Effector memory CD4-positive, alpha-beta T cell (primary cell): ENCODE data around the gene NAV2.

Experiments
- DNase-seq, 3 donors: peaks; one replicate each; pipeline ENCODE4 v3.0.0-alpha.2; 2020
- H3K27ac ChIP-seq: 2 replicates; pipeline ENCODE4 v1.7.0; 2013; ENCODE audit warnings: mild to moderate bottlenecking, low read length, moderate library complexity; ENCODE audit not compliant: insufficient read depth, poor library complexity, severe bottlenecking
- H3K27me3 ChIP-seq: replicated peaks from 2 replicates; pipeline ENCODE4 v1.7.0; 2013; ENCODE audit warnings: mild to moderate bottlenecking, low read length; ENCODE audit not compliant: insufficient read depth, control insufficient read depth, poor library complexity, severe bottlenecking
- H3K36me3 ChIP-seq: 2 replicates; pipeline ENCODE4 v1.7.0; 2013; ENCODE audit warnings: mild to moderate bottlenecking, low read length, moderate library complexity; ENCODE audit not compliant: control insufficient read depth, insufficient read depth
- H3K4me1 ChIP-seq: 2 replicates; pipeline ENCODE4 v1.7.0; 2013; ENCODE audit warnings: low read length, mild to moderate bottlenecking; ENCODE audit not compliant: control insufficient read depth, insufficient read depth, poor library complexity, severe bottlenecking
- H3K4me3 ChIP-seq: 2 replicates; pipeline ENCODE4 v1.7.0; 2013; ENCODE audit warnings: low read length, low read depth, mild to moderate bottlenecking; ENCODE audit not compliant: insufficient read depth, poor library complexity, severe bottlenecking
- H3K9me3 ChIP-seq: 2 replicates; pipeline ENCODE4 v1.7.0; 2013; ENCODE audit warnings: mild to moderate bottlenecking, low read length, moderate library complexity; ENCODE audit not compliant: control insufficient read depth

The NAV2 gene

DNA sequence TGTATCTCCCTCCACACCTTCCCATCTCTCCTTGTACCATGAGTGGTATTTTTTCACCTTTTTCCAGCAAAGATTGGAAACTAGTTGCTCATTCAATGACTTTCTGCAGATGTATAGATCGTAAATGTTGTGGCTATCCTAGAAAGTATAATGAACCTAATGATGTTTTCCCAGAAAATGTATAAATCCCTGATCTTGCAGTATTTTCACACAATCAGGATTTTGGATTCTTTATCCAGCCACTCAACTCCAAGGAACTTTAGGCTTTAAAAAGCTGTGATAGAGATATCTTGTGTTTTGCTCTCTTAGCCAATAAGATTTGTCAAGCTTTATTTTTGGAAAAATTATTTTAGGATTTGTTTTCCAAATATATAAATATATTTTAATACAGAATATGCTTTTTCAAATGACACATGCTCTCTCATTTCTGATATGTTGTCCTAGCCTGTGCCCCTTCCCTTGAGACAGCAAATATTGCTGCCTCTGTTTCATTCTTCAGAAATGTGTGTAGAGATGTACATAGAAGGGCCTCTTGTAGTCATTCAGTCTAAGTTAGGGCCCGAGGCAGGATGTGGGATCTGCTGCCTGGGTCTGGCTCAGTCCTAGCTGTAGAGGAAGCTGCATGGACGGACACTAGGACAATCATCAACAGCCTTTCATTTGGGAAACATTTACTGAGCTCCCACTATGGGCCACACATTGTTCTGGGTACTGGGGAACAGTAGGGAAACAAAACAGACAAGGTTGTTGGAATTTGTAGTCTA lies 62.4 kb downstream of the NAV2 start:
- peaks cover 5% of the 10 kb centered on the region for H3K27me3 ChIP-seq

DNA sequence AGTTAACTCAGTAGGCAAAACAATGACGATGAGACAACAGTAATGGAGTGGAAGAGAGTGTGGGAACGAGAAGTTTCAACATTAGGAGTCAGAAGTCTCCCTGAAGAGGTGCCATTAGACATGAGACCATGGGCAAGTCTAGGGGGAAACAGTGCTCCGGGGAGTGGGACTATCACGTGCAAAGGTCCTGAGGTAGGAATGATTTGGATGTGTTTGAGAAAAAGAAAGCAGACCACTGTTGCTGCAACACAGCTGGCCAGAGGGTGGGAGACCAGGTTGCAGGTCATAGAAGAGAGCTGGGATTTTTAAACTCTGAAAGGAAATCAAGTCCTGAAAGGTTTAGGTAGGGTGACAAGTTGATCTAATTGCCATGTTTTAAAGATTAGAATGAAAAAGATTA lies 63.0 kb downstream of the NAV2 start:
- Histone ChIP-seq H3K9me3 (no peaks in the 10 kb centered on the region), H3K27ac (no peak overlapping the region), H3K36me3 (no peaks in the 10 kb centered on the region), H3K4me3 (no peak overlapping the region), H3K4me1 (no peaks in the 10 kb centered on the region), H3K27me3 (peaks cover 5% of the 10 kb centered on the region)
- no peak for DNase-seq

More for the DNA sequence above, 62.4 kb downstream of the NAV2 start:
- H3K9me3 ChIP-seq, result no peaks in the 10 kb centered on the region
- H3K4me3 ChIP-seq, result no peak overlapping the region
- no peaks in the 10 kb centered on the region for H3K4me1 ChIP-seq
- H3K27ac ChIP-seq, result no peak overlapping the region
- no peaks in the 10 kb centered on the region for H3K36me3 ChIP-seq
- DNase-seq, result no peak

DNA sequence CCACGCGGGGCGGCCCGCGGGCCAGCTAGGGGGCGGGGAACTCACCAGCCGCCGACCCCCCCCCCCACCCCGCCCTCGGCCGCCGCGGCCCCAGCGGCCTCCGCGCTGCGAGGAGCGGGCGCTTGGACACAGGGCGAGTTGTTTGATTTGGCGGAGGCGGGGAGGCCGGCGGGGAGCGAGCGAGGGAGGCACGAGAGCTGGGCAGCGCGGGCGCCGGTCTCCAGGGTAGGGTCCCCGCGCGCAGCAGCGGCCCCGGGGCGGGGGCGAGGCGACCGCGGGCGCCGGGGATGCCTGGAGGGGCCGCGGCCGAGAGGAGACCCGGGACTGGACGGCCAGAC lies 64.4 kb downstream of the NAV2 start:
- H3K9me3 ChIP-seq, result no peaks in the 10 kb centered on the region
- DNase-seq, result no peak
- H3K27me3 ChIP-seq, result peaks cover 5% of the 10 kb centered on the region
- H3K4me3 ChIP-seq, result no peak overlapping the region
- no peaks in the 10 kb centered on the region for H3K4me1 ChIP-seq
- H3K36me3 ChIP-seq, result no peaks in the 10 kb centered on the region
- no peak overlapping the region for H3K27ac ChIP-seq

- H3K4me3 ChIP-seq, result no peak overlapping the region
- no peaks in the 10 kb centered on the region for H3K9me3 ChIP-seq
- no peaks in the 10 kb centered on the region for H3K36me3 ChIP-seq
- no peak overlapping the region for H3K27ac ChIP-seq
- H3K4me1 ChIP-seq, result no peaks in the 10 kb centered on the region
- DNase-seq, result no peak
- H3K27me3 ChIP-seq, result peaks cover 5% of the 10 kb centered on the region
Measured at GRCh38 chr11:19777377-19778102, 64.9 kb downstream of the NAV2 start.

DNA sequence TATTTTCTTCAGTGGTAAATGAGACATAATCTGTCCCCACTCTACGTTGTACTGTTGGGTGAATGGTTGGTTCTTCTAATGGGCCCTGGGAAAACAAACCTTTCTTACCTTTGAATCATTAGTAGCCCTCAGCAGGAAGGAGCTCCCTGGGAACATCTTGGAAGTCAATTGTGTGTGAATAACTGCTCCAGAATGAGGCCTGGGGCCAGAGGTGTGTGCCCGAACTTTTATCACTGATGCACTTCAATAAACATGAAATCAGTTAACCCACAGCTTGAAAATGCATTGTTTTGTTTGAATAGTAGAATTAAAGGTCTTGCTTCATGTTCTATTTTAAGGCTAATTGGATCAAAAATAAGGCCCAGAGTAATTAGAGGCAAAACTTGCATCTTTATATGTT lies 67.1 kb downstream of the NAV2 start:
- Histone ChIP-seq H3K27me3 (peaks cover 5% of the 10 kb centered on the region), H3K4me3 (no peak overlapping the region), H3K4me1 (no peaks in the 10 kb centered on the region), H3K36me3 (no peaks in the 10 kb centered on the region), H3K27ac (no peak overlapping the region), H3K9me3 (no peaks in the 10 kb centered on the region)
- no peak for DNase-seq

GRCh38 chr11:19781351-19781750 lies 68.7 kb downstream of the NAV2 start:
- no peak overlapping the region for H3K27ac ChIP-seq
- no peaks in the 10 kb centered on the region for H3K36me3 ChIP-seq
- no peak for DNase-seq
- H3K9me3 ChIP-seq, result no peaks in the 10 kb centered on the region
- H3K4me1 ChIP-seq, result no peaks in the 10 kb centered on the region
- H3K27me3 ChIP-seq, result peaks cover 5% of the 10 kb centered on the region
- no peak overlapping the region for H3K4me3 ChIP-seq

DNA sequence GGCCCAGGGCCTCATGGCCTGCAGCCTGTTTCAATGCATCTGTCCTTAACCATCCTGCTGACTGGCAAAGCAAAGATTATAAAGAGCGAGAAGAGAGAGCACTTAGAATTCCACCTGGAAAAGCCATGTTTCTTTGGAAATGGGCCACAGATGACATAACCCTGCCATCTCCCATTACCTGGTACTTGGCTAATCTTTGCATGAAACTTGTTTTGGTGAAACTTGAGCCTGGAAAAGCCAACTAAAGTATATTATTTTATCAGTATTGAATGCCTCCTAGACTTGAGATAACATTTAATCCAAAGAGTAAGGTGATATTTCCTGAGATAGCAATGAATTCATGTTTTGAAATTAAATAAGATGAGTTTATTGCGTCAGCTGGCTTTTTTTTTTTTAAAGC lies 72.6 kb downstream of the NAV2 start:
- DNase-seq, result no peak

GRCh38 chr11:19786644-19787043 lies 74.0 kb downstream of the NAV2 start:
- no peaks in the 10 kb centered on the region for H3K27me3 ChIP-seq
- no peaks in the 10 kb centered on the region for H3K4me1 ChIP-seq
- H3K36me3 ChIP-seq, result no peaks in the 10 kb centered on the region
- no peak overlapping the region for H3K4me3 ChIP-seq
- no peaks in the 10 kb centered on the region for H3K9me3 ChIP-seq
- no peak for DNase-seq
- no peak overlapping the region for H3K27ac ChIP-seq

More for the DNA sequence above, 72.6 kb downstream of the NAV2 start:
- no peaks in the 10 kb centered on the region for H3K27me3 ChIP-seq
- H3K36me3 ChIP-seq, result no peaks in the 10 kb centered on the region
- H3K27ac ChIP-seq, result no peak overlapping the region
- H3K9me3 ChIP-seq, result no peaks in the 10 kb centered on the region
- H3K4me3 ChIP-seq, result no peak overlapping the region
- no peaks in the 10 kb centered on the region for H3K4me1 ChIP-seq

GRCh38 chr11:19788435-19788834 lies 75.8 kb downstream of the NAV2 start:
- DNase-seq, result no peak
- H3K4me3 ChIP-seq, result no peak overlapping the region
- H3K4me1 ChIP-seq, result no peaks in the 10 kb centered on the region
- no peak overlapping the region for H3K27ac ChIP-seq
- no peaks in the 10 kb centered on the region for H3K27me3 ChIP-seq
- no peaks in the 10 kb centered on the region for H3K9me3 ChIP-seq
- no peaks in the 10 kb centered on the region for H3K36me3 ChIP-seq

- Histone ChIP-seq H3K36me3 (no peaks in the 10 kb centered on the region), H3K4me3 (no peak overlapping the region), H3K27ac (no peak overlapping the region), H3K4me1 (no peaks in the 10 kb centered on the region), H3K27me3 (no peaks in the 10 kb centered on the region), H3K9me3 (no peaks in the 10 kb centered on the region)
- DNase-seq, result no peak
Measured at GRCh38 chr11:19789245-19789644, 76.6 kb downstream of the NAV2 start.
